RKO (cell line): ENCODE measurements around the gene LMX1B.
"Not testable (repeated sequence)": the region's sequence is repeated elsewhere in the genome, so short reads cannot be mapped to it uniquely, and the experiment has no call there.

ENCODE experiments used
- DNase-seq: peaks from one replicate; pipeline ENCODE4 v3.0.0-alpha.2; 2016; ENCODE audit warnings: low spot score

The LMX1B gene

DNA sequence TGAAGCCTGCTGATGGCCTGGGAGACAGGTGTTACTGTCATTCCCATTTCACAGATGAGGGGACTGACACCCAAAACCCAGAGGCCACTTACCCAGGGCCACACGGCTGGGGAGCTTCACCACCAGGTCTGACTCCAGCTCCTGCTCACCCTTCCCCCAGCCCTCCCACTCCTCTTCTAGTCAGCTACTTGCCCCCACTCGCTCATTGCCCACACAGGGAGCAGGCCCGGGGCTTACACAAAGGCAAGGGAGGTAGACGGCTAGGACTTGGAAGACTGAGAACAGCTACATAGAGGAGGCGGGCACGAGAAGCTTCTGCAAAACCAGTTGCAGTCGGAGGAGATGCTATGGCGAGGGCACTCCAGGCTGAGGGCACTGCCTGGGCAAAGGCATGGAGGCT lies 21.3 kb downstream of the LMX1B start:
- DNase-seq: no peak

DNA sequence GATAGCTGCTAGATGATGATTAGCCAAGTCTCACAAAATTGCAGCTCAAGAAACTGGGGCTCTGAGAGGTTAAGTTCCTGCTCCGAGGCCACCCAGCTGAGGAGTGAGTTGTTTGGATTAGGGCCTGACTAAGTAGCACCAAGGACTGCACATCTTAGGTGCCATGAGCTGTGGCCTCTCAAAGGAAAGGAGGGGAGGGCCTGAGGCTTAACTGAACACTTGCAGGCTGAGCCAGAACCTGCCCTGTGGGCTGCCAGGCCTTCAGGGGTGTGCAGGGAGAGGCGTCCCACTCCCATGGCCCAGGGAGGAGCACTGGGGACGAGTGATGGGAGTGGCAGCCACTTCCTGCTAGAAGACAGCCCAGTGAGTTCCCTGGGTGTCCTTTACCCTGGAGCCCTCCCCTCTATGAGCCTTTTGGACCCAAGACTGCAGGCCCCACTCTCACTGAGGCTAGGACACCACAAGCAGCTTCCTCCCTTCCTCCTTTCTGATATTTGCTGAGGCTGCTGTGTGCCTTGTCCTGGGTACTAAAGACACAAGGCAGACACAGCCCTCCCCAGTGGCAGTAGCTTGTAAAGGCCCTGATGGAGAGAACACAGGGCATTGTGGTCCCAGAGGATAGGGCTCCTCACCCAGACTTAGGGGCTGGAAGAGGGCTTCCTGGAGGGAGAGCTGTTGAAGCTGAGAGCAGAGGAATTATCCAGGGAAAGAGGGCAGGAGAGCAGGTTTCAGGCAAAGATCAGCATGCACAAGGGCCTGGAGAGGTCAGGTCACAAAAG lies 22.1 kb downstream of the LMX1B start:
- DNase-seq: no peak

DNA sequence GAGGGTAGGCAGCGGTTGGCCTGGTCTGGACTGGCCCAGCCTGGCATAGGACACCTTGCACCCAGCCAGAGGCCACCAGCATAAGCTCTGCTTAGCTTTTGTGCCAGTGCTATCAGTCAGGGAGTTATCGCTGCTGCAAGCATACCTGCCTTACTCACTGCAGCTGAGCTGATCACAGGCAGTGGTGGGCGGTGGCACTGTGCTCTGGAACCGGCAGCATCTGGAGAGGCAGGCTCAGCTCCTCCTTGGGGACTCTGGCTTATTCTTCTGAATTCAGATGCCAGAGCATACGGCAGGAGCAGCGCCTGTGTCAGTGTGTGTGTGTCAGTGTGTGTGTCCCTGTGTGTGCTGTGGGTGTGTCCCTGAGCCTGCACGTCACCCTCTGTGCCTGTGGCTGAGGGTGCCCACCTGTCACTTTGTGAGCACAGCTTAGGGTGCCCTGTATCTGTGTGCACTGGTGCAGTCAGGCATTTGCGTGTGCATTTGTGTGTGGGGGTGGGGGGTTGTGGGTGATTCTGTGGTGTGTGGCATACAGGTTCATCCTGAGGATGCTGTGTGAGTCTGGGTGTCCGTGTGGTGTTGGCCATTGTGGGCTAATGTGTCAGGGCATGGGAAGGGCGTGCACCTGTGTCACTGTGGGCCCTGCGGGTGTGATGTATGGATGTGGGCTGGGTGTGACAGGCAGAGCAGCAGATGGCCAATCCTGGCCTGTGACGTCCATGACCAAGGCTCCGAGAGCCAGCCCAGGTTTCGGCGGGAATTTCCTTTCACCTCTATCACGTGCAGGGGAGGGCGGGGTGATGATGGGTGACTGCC lies 23.5 kb downstream of the LMX1B start:
- no peak for DNase-seq

DNA sequence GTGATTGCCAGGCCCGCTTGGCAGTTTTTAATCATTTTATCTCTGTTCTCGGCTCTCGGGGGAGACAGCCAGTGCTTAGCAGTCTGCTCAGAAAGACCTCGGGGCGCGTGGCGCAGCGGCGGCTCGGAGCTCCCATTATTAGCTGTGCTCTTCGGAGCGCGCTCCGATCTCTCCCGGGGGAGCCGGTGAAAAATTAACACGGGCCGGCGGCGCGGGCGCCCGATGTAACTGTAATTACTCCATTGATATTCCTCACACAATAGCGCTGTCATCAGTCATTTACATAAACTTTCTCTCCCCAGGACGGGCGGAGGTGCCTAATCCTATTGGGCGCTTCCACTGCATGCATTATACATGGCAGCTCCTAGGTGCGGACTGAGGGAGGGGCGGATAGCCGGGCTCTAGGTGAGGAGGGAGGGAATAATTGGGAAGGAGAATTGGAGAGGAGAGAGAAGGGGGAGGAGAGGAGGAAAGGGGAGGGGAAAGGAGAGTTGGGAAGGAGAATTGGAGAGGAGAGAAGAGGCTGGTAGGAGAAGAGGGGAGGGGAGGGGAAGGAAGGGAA lies 24.9 kb downstream of the LMX1B start:
- no peak for DNase-seq

DNA sequence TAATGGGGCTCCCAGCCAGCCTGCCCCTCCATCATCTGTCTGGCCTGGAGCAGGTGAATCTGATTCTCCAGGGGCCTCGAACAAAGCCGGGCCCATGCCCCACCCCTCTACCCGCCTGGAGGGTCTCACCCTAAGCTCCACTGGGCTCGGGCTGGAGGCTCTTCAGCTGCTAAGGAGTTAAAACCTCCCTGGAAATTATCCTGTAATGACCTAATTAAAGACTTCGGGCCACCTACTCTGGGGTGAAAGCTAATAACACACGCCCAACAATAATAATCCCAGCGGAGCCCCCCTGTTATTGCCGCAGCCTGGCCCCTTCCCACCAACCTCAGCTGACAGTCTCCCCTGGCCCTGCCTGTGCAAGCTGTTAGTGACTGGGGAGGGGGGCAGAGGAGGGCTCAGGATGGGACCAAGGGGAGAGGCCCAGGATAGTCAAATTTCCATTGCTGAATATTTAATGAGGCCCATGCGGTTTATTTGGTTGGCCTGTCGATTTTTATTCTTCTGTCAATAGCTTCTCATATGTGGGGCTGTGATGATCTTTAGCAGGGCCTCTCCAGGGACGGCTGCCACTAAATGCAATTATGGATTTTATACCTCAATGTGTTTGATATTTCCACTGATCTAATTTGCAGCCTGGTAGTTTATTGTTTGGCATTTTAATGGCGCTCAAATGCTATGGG lies 25.7 kb downstream of the LMX1B start:
- no peak for DNase-seq

DNA sequence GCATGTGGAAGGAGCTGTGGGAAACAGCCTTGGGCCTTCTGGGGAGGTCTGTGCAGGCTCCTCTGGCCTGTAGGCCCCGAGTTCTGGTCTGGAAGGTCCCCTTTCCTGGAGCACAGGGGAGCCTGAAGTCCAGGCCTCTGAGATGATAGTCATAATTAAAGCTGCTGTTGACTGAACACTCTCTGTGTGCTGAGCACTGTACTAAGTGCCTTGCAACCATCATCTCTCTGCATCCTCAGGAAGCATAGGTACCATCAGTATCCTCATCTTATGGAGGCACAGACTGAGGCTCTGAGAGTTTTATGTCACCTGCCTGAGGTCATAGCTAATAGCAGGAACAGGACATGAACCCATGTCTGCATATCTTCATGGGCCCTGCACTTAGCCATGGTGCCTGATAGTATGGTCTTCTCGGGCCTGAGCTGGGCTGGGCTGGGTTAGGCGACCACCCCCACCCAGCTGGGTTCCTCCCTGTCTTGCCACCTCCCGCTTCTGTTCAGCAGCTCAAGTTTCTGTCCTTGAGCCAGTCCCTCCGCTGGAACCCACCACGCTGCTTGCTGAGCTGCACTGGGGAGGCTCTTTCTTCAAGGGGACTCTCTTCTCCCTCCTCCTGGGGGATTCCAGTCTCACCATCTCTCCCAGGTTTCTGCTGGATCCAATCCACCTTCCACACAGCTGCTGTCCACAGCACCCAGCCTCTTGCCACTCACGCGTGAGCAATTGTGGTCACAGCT lies 27.6 kb downstream of the LMX1B start:
- DNase-seq: no peak

DNA sequence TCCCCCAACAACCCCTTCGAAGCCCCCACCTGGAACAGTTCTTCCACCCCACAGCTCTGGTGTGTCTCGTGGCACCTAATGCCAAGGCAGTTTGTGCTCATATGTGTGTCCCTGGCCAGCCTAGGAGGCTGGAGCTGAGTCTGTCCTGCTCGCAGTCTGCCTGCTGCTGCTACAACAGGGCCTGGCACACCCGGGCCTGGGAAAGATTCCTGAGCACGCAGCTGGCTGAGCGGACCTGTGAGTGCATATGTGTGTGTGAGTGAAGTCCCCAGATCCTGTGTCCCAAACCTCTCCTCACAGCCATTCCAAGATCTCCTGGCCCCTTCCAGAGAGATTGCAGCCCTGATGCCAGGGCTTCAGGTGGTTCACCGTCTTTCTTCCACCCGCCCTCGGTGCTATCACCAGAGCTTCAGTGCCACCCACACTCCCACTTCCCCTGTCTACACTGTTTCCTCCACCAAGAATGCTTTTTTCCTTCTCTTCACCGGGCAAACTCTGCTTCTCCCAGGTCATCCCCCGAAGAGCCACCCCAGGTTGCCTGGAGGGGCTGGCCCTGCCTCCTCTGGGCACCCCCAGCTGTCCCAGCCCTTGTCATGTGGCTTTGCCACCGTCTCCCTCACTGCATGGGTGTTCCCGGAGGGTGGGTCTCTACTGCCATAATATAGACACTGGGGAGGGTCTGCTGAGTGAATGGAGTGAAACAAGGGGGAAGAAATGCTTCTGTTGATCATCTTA lies 28.4 kb downstream of the LMX1B start:
- no peak for DNase-seq

DNA sequence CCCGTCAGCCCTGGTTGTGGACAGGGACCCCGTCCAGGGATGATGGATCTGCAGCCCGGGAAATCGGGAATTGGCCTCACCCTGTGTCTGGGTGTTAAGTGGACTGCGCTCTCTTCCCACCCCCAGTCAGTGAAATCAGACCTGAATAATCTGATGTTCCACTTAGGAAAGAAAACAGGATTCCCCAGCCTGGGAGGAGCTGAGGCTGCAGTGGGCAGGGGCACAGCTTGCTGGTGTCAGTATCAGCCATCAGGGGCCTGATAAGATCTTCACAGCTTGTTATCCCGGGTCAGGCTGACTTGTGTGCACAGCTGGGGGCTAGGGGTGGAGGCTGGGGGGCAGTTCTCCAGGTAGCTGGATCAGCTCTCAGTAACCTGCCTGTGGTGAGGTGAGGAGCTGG lies 29.1 kb downstream of the LMX1B start:
- DNase-seq: no peak

DNA sequence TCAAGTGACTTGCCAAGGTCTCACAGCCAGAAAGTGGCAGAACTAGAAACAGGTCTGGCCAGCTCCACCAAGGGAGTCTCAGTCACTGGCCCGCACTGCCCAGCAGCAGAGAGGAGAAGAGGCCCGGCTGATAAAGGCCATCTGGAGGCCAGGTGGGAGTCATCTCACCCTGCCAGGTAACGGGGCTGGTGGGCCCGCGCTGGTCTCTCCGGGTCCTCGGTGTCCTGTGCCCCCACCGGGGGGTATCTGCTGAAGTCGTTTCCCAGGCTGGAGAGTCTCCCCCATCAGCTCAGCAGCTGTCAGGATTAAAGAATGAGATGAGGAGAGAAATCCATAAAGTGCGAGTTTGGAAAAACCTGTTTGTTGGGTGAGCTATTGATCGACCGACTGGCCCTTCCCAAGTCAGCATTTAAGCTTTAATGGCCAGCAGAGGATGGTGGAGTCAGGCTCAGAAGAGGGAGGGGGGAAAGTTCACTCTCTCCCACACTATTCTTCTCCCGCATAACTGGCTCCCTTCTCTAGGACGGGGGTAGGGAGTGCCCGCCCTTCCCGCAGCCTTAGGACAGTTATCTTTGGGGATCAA lies 30.3 kb downstream of the LMX1B start:
- no peak for DNase-seq

DNA sequence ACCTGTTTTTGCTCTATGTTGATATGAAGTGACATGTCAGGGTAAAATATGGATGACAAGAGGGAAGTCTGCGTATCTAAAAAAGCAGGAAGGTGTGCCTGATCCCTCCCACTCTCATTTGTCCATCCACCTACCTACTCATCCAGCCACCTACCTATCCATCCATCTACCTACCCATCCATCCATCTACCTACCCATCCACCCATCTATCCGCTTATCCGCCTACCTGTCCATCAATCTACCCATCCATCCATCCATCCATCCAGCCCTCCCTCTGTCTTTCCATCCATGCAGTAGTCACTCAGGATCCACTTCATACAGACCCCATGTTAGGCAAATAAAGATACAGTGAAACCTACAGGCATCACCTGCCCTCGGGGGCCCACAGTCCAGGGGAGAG lies 32.4 kb downstream of the LMX1B start:
- DNase-seq: no peak

DNA sequence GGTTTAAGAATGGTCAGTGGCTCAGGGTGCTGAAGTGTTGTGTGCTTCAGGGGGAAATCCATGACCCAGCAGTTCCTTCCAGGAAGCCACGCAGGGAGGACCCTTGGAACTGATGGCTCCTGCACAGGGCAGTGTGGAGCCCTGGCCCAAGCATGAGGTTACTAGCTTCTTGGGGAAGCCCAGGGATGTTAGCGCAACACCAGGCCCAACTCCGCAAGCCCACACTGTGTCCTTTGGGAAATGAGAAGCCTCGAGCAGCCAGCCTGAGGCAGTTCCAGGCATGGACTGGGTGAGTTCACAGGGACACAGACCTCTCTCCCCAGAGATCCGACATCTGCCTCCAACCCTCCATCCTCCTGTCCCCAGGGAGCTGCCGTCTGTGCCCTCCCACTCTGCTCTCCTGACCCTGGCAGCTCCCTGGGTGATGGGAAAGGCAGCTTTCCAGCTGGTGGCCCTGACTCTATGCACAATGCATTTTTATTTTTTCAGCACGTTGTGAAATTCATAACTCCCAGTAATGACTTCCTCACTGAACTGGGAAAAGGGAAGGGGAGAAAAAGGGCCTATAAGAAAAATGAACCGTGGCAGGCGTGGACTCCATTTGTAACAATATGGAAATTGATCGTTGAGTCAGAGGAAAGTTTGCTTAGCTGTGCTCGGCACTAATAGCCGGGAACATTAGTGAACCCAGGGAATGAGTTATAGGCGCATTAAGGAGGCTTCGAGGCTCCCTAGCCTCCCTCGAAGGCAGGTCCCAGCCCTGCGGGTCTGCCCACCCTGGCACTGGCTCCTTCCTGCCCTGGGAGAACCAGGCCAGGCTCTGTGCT lies 34.1 kb downstream of the LMX1B start:
- no peak for DNase-seq

DNA sequence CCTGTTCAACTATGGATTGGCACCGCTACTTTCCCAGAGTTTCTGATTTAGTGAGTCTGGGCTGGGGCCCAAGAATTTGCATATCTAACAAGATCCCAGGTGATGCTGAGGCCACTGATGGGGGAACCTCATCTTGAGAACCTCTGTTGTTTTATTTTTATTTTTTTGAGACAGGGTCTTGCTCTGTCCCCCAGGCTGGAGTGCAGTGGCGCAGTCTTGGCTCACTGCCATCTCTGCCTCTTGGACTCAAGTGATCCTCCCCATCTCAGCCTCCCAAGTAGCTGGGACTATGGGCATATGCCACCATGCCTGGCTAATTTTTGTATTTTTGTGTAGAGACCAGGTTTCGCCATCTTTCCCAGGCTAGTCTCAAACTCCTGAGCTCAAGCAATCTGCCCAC lies 35.7 kb downstream of the LMX1B start:
- no peak for DNase-seq

DNA sequence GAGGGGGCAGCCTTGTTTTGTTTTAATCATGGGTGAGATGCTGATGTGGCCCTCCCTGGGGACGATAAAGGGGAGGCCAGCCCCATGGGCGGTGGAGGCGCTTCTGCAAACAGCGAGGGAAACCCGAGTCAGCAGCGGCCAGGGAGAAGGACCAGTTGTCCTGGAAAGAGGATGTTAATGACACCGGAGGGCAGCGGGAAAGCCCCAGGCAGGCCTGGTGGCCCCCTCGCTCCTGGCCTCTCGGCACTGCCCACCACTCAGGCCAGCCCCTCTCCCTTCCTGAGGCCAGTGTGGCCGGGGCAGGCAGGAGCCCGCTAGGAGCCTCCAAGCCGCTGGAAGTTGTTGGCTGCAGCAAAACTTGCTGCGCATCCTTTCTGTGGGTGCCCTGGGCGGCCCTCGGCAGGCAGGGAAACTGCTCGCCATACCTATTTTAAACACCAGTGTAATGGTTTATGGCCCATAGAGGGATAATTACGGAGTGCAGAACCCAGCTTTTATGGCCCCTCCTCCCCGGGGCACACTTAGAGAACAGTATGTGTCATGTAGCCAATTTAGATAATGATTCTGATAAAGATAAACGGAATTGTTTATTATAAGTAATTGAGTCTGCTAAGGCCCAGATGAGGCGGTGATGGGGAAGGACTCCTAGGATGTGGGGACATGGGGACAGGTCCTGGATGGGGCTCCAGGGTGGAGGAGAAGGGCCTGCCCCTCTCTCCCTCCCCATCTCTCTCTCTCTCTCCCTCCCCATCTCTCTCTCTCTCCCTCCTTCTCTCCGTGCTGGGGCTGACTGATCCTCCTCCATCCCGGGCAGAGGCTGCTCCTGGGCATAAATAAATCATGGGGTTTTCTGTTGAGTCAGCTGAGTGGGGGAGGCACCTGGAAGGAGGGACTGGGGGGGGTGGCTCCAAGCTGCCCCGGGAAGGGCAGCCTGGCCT lies 36.9 kb downstream of the LMX1B start:
- DNase-seq: no peak

DNA sequence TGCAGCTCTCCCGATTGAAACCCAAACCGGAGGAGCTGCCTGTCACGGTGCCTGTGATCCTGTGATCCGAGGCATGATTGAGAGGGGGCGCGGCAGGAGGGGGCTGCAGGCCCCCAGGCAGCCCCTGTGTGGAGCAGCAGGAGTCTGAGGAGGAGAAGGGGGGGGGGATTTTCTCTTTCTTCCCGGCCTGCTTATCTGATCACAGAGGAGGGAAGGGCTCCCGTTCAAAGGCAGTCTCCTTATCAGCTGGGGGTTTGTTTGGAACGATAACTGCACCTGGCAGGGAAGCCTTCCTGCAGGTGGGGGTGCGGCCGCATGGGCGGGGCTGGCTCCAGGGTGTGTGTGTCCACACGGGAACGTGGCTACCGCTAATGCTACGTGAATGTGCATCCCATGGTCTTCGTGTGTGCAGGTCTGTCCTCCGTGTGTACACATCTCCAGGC lies 38.4 kb downstream of the LMX1B start:
- DNase-seq: no peak

DNA sequence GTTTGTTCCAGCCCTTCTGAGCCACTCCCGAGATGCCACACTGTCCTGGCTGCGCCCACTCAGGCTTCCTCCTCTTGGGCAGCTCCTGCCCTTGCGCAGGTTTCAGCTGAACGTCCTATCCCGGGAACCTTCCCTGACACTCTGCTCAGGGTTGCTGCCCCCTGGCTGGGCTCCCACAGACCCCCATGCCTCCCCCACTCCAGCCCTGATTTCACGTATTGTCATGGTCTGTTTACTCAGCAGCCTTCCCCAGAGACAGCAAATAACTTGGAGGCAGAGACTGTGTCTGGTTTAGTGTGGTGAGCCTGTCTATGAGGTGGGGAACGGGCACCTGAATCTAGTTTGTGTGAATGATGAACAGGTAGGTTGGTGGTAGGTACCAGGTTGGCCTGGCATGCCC lies 40.4 kb downstream of the LMX1B start:
- DNase-seq: no peak

DNA sequence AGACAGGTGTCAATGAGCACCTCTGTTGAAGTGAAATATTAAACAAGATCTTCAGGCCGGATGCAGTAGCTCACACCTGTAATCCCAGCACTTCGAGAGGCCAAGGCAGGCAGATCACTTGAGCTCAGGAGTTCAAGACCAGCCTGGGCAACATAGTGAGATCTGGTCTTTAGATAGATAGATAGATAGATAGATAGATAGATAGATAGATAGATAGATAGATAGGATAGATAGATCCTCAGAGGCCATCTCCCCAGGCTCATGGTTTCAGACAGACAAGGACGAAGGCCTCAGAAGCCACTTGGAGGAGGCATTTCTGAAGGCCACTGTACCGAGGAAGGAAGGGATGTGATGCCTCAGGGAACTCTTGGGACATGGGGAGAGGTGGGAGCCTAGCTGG lies 42.5 kb downstream of the LMX1B start:
- DNase-seq: not testable (repeated sequence)

DNA sequence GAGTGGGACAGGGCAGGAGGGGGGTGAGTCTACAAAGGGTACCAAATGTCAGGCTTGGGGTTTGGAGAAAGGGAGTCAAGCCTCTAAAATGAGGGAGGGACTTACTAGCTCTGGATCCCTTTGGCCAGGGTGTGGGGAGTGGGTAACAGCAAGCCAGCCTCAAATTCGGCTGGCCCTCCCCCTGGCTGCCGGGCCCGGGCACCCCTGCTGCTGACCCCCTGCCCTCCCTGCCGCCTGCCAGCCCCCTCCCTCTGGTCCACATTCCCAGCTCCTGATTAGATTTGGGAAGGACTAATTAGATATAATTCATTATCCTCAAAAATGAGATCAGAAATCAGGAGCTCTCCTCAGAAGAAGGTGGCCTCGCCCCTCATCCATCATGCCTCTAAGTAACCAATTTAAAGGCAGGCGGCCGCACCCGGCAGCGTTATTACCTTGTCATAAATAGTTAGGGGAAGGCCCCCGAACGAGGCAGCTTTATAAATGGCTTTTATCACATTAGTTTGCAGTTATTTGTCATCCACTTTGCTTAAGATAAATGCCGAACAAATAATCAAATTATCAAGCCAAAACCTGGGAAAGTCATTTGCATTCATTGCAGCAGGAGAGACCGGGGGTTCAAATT lies 44.6 kb downstream of the LMX1B start:
- DNase-seq: no peak

DNA sequence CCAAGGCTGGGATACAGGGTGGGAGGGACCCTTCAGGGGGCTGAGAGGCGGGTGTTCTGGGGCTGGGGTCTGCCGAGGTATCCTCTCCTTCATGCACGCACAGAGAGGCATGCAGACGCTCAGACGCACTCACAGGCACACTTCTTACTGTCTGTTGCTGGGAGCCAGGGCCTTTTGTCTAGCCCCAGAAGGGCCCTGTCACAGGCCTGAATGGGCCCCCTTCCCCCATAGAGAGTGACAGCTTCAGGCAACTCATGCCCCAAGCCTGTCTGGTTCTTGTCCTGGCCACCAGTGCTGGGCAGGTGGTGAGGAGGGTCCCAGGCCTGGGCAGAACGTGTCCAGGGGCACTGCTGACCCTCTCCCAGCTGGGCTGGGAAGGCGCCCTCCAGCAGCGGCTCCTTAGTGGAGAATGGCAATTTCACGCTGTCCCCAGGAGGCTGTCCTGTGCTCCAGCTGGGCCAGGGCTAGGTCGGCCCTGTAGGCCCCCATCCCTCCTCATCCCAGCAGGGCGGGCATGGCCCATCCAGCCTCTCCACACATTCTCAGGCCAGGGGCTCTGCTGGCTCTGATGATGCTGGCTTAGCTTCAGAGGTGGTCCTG lies 45.3 kb downstream of the LMX1B start:
- no peak for DNase-seq
